DMS153 (cell line): ENCODE results near the gene GJA4.
"Not testable (repeated sequence)": the region's sequence is repeated elsewhere in the genome, so short reads cannot be mapped to it uniquely, and the experiment has no call there.

Experiments used
- DNase-seq: peaks from one replicate; lab custom pipeline; 2025; lab: John Stamatoyannopoulos, UW

GJA4 gene

GRCh38 chr1:34792424-34792823 is 375 bp upstream of the GJA4 start:
- DNase-seq: no peak

- DNase-seq: no peak
These were observed 1.4 kb downstream of the GJA4 start for GRCh38 chr1:34794001-34794789.

GRCh38 chr1:34794790-34795180 is 2.0 kb downstream of the GJA4 start:
- DNase-seq: no peak

- no peak for DNase-seq
These were observed 3.1 kb downstream of the GJA4 start for GRCh38 chr1:34795916-34796315.

GRCh38 chr1:34796990-34797389 is 4.2 kb downstream of the GJA4 start:
- no peak for DNase-seq

- DNase-seq: no peak
These were observed 7.4 kb downstream of the GJA4 start for GRCh38 chr1:34800214-34800613.

- DNase-seq: no peak
These were observed 11.0 kb downstream of the GJA4 start for GRCh38 chr1:34803770-34804169.

- no peak for DNase-seq
These were observed 13.6 kb downstream of the GJA4 start for GRCh38 chr1:34806396-34806795.

GRCh38 chr1:34808051-34808810 is 15.4 kb downstream of the GJA4 start:
- DNase-seq: no peak

- not testable (repeated sequence) for DNase-seq
These were observed 18.0 kb downstream of the GJA4 start for GRCh38 chr1:34810781-34811180.

- no peak for DNase-seq
These were observed 23.5 kb downstream of the GJA4 start for GRCh38 chr1:34816332-34816731.

GRCh38 chr1:34816778-34817177 is 24.0 kb downstream of the GJA4 start:
- no peak for DNase-seq

GRCh38 chr1:34818862-34819261 is 26.1 kb downstream of the GJA4 start:
- DNase-seq: not testable (repeated sequence)

GRCh38 chr1:34822202-34822601 is 29.4 kb downstream of the GJA4 start:
- no peak for DNase-seq

GRCh38 chr1:34824817-34825454 is 32.1 kb downstream of the GJA4 start:
- no peak for DNase-seq

GRCh38 chr1:34825455-34826091 is 32.8 kb downstream of the GJA4 start:
- DNase-seq: peak; percentile 39

GRCh38 chr1:34827341-34827941 is 34.6 kb downstream of the GJA4 start:
- DNase-seq: no peak

GRCh38 chr1:34828611-34829010 is 35.8 kb downstream of the GJA4 start:
- DNase-seq: no peak

- DNase-seq: no peak
These were observed 36.5 kb downstream of the GJA4 start for GRCh38 chr1:34829250-34829649.

GRCh38 chr1:34831721-34832246 is 39.0 kb downstream of the GJA4 start:
- peak; percentile 55 for DNase-seq

- no peak for DNase-seq
These were observed 40.9 kb downstream of the GJA4 start for GRCh38 chr1:34833711-34834110.
